Lower leg skin (tissue), 4 donors: Measurements from ENCODE around the gene TRIM13. TPM values are rescaled to one million over a fixed set of nuclear protein-coding genes. Genes with fewer than 3 reads are reported as not detected.

Experiments
- DNase-seq, 2 donors: peaks; one replicate each; pipeline ENCODE4 v3.0.0-alpha.2; 2019; ENCODE audit warnings: low spot score in 2 of 2
- H3K4me3 ChIP-seq: fragments of 200-600 bp; sonication (generic); 2 replicates; pipeline ENCODE4 v1.5.1; 2017; ENCODE audit warnings: mild to moderate bottlenecking, low read depth; ENCODE audit not compliant: poor library complexity, severe bottlenecking
- CTCF ChIP-seq, 3 donors: fragments of 450-650 bp; IDR thresholded peaks; one replicate each; pipeline ENCODE4 v1.5.1; 2016; ENCODE audit warnings: antibody characterized with exemption in 3 of 3, mild to moderate bottlenecking in 3 of 3, moderate library complexity in 2 of 3
- POLR2A ChIP-seq, 2 donors: fragments of 450-650 bp; IDR thresholded peaks; one replicate each; pipeline ENCODE4 v1.6.1; 2016 to 2017; ENCODE audit warnings: antibody characterized with exemption in 2 of 2, mild to moderate bottlenecking in 1 of 2, moderate library complexity in 1 of 2
- WGBS, 2 donors: methylation state at CpG; one replicate each; pipeline ENCODE4 v1.1.5; 2018; 5-methylcytosine and 5-hydroxymethylcytosine counted together
- intact Hi-C: fragments of 100-400 bp; cut with DNase I; formaldehyde crosslinking; loops from one replicate; pipeline ENCODE4 v1.15.0; 2023; ENCODE audit warnings: low total_unique reads
- total RNA-seq, 4 donors: library from RNA; depleted of rRNA; stranded (reverse); fragments of >200 nt; gene quantifications; one replicate each; pipeline ENCODE4 v1.1.0, GENCODE V29; 2016

The TRIM13 gene
- total RNA-seq, 4 donors from 2014 or later: 19.4 to 39.2 (median 27.5) TPM

- TF ChIP-seq POLR2A (IDR thresholded peaks at IDR 0.05) (no peak), CTCF (IDR thresholded peaks at IDR 0.05) (no peak)
These were observed 38.5 kb upstream of the TRIM13 start for GRCh38 chr13:49958321-49958720.

DNA sequence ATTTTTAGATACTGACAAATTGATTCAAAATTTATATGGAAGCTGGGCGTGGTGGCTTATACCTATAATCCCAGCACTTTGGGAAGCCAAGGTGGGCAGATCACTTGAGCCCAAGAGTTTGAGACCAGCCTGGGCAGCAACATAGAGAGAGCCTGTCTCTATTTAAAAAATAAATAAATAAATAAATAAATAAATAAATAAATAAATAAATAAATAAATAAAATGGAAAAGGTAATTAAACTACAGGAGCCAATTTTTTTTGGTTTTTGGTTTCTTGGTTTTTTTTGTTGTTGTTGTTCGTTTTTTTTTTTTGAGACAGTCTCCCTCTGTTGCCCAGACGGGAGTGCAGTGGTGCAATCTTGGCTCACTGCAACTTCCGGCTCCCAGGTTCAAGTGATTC, 29.4 kb upstream of the TRIM13 start:
- H3K4me3 ChIP-seq: no peak overlapping the region
- DNase-seq: no peak
- TF ChIP-seq CTCF (IDR thresholded peaks at IDR 0.05): no peak
- TF ChIP-seq POLR2A (IDR thresholded peaks at IDR 0.05): no peak
- 93 to 95% methylated on average over 4 of the region's 4 CpGs for WGBS, 2 donors
- intact Hi-C loops: no loop called here

More at GRCh38 chr13:49958321-49958720, 38.5 kb upstream of the TRIM13 start:
- WGBS, 2 donors: 67 to 72% methylated on average over 3 of the region's 3 CpGs
- intact Hi-C loops: no loop called here
- DNase-seq: no peak
- H3K4me3 ChIP-seq: no peak overlapping the region

- intact Hi-C loops: loop anchor here (10.0 kb wide), 1 partner anchor 942 kb away; no protein-coding TSS in a partner anchor
- H3K4me3 ChIP-seq: no peak overlapping the region
- 89% methylated on average over 4 of the region's 4 CpGs for WGBS, 2 donors
- no peak for DNase-seq
- TF ChIP-seq POLR2A (IDR thresholded peaks at IDR 0.05) (no peak), CTCF (IDR thresholded peaks at IDR 0.05) (no peak)
These were observed 24.1 kb upstream of the TRIM13 start for GRCh38 chr13:49972709-49973108.

DNA sequence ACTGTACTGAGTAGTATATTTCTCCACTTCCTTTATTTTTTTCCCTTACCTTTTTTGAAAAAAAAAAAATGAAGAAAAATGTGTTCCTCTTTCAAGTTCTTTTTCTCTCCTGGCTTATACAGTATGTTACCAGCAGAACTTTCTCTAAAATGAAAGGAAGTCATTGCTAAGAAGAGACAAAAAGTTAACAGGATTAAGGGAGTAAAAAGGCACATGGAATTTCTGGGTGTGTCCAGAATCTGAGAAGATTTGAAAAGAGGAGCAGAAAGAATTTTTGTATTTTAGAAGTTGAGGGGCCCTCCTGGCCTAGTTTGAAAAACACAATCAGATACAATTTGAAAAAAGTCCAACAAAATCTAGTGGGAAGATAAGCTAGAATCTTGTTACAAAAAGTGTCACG, 21.0 kb upstream of the TRIM13 start:
- no peak for DNase-seq
- TF ChIP-seq CTCF (IDR thresholded peaks at IDR 0.05) (no peak), POLR2A (IDR thresholded peaks at IDR 0.05) (no peak)
- intact Hi-C loops: loop anchor here (5.0 to 10.0 kb wide), 2 partner anchors 551 to 939 kb away; no protein-coding TSS in a partner anchor
- WGBS, 2 donors: 89 to 96% methylated on average over 1 of the region's 1 CpG
- H3K4me3 ChIP-seq: no peak overlapping the region

- intact Hi-C loops: loop anchor here (5.0 to 10.0 kb wide), 2 partner anchors 551 to 938 kb away; no protein-coding TSS in a partner anchor
- DNase-seq: peak; percentile 37 to 89
- 46 to 47% methylated on average over 8 of the region's 8 CpGs for WGBS, 2 donors
These were observed 20.3 kb upstream of the TRIM13 start for GRCh38 chr13:49976314-49977258.

More at GRCh38 chr13:49976314-49977258, 20.3 kb upstream of the TRIM13 start:
- H3K4me3 ChIP-seq: no peak overlapping the region
- peak in 1 of 3 donors; percentile 72 for TF ChIP-seq CTCF (IDR thresholded peaks at IDR 0.05)
- no peak for TF ChIP-seq POLR2A (IDR thresholded peaks at IDR 0.05)
